Left lung (tissue), 10 donors: ENCODE measurements around the gene ALKBH1. TPM values are rescaled to one million over a fixed set of nuclear protein-coding genes. Genes with fewer than 3 reads are reported as not detected.

Experiments
- ATAC-seq: fragments of 200-7000 bp; cut with Tn5 transposase; one replicate; pipeline ENCODE4 v1.9.1; 2020; ENCODE audit warnings: moderate library complexity
- DNase-seq, 4 donors: peaks; one replicate each; pipeline ENCODE4 v3.0.0-alpha.2; 2013 to 2020
- H3K27ac ChIP-seq, 2 donors: fragments of 200-600 bp; sonication (generic) in 1 of 2; one replicate each; pipeline versions ENCODE4 v1.5.0 to v1.8.0; 2020 to 2021
- H3K27me3 ChIP-seq, 2 donors: fragments of 200-600 bp; sonication (generic) in 1 of 2; one replicate each; pipeline versions ENCODE4 v1.5.0 to v1.8.0; 2020 to 2021
- H3K36me3 ChIP-seq, 2 donors: fragments of 200-600 bp; sonication (generic) in 1 of 2; one replicate each; pipeline versions ENCODE4 v1.5.0 to v1.8.0; 2020 to 2021
- H3K4me1 ChIP-seq, 2 donors: fragments of 200-600 bp; one replicate each; pipeline ENCODE4 v1.8.0; 2021
- H3K4me3 ChIP-seq, 2 donors: fragments of 200-600 bp; sonication (generic) in 1 of 2; one replicate each; pipeline versions ENCODE4 v1.5.0 to v1.8.0; 2020 to 2021; ENCODE audit warnings: mild to moderate bottlenecking in 1 of 2
- H3K9me3 ChIP-seq, 2 donors: fragments of 200-600 bp; sonication (generic) in 1 of 2; one replicate each; pipeline versions ENCODE4 v1.5.0 to v1.8.0; 2020 to 2021
- CTCF ChIP-seq, 2 donors: fragments of 200-600 bp; sonication (generic) in 1 of 2; IDR thresholded peaks; one replicate each; pipeline versions ENCODE4 v1.5.0 to v1.8.0; 2021; ENCODE audit warnings: antibody characterized with exemption in 2 of 2
- intact Hi-C, 2 donors: fragments of 100-400 bp; cut with DNase I; formaldehyde crosslinking; loops; one replicate each; pipeline versions ENCODE4 v1.11.2 to v1.14.2; 2022
- polyA plus RNA-seq, 6 donors: library from polyadenylated mRNA; unstranded; fragments of 120-200 nt; gene quantifications; one replicate each; pipeline ENCODE4 v1.2.1, GENCODE V29; 2013; ENCODE audit not compliant: insufficient read length in 6 of 6
- total RNA-seq, 2 donors: library from RNA; stranded (reverse); fragmentation: NEBNext Ultra II Directional; extraction: Animal tissue kit (Norgen Biotek cat#: 25700); gene quantifications; one replicate each; pipeline ENCODE4 v1.2.1, GENCODE V29; 2021
- donor health status: DM: no; HTN: yes; CAD: no.
- donor health status: DM: no; HTN: no; CAD: no.

The ALKBH1 gene
- total and polyA plus RNA-seq, 8 donors, result 8.6 to 18.8 (median 14.9) TPM

DNA sequence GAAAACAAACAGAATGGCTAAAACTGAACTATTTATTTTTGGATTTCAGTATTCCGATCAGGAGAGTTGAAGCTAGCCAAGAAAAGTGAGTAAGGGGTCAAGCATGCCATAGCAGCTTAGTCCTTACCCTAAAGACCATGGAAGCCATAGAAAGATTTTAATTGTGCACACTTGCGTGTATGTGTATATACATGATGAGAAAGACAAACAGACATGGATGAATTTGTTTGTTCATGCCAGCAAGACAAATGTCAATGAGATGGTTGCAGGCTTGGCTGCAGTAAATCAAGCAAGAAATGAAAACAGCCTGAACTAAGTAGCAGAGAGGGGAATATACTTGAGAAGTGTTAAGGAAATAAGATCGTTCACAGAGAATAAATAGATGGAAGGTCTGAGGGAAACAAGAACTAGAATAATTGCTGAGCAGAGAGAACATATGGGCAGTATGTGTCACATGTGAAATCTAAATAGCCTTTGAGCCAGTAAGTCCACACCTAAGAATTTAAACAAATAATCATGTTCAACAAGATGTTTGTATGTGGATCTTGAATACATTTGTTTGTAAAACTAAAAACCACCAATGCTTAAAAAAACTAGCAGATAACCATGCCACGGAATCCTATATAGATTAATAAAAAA is 38.4 kb upstream of the ALKBH1 start:
- H3K27ac ChIP-seq, result no peak overlapping the region
- H3K36me3 ChIP-seq, result peaks cover 4 to 84% of the 10 kb centered on the region in 2 donors

GRCh38 chr14:77741438-77741837 is 33.6 kb upstream of the ALKBH1 start:
- Histone ChIP-seq H3K9me3 (no peaks in the 10 kb centered on the region), H3K27me3 (no peaks in the 10 kb centered on the region), H3K4me1 (peaks cover 0 to 18% of the 10 kb centered on the region in 2 donors), H3K36me3 (peaks cover 0 to 75% of the 10 kb centered on the region in 2 donors), H3K4me3 (no peak overlapping the region), H3K27ac (no peak overlapping the region)
- intact Hi-C loops, result no loop called here
- TF ChIP-seq CTCF (IDR thresholded peaks at IDR 0.05), result no peak
- DNase-seq (no peak), ATAC-seq (no peak)

More for the DNA sequence above, 38.4 kb upstream of the ALKBH1 start:
- Histone ChIP-seq H3K27me3 (no peaks in the 10 kb centered on the region), H3K4me3 (no peak overlapping the region), H3K9me3 (no peaks in the 10 kb centered on the region), H3K4me1 (no peaks in the 10 kb centered on the region)
- no peak for TF ChIP-seq CTCF (IDR thresholded peaks at IDR 0.05)
- ATAC-seq, result no peak
- intact Hi-C loops, result no loop called here
- DNase-seq, result no peak

DNA sequence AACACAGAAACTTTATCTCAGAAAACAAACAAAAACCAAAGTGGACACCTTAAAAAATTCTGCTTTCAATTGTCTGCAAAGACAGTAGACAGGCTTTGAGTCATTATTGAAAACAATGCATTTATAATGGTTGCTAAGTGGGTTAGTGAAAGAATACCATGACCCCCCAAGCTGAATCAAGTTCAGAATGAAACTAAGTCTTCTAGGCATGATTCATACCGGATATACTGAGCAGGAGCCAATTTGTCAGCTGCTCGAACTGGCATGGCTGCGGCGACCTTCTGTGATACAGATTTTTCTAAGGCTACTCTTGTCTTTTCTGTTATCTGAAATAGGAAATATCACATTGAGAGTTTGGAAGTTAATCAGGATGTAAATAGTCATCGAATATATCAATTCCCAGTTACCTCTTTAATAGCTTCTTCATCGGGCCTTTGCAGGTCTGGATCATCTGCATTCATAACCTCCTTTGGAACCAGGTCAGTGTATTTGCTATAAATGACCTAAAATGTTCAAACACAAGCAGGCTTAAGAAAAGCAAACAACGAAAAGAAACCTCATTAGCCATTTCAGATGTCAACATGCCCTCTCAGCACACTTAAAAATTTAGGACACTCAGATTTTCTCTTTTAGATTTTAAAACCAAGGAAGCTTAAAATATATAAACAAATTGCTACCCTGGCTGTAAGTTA is 30.9 kb upstream of the ALKBH1 start:
- ATAC-seq, result peak; percentile 33
- Histone ChIP-seq H3K27me3 (no peaks in the 10 kb centered on the region), H3K27ac (peak overlapping the region in 1 of 2 donors; percentile 41), H3K9me3 (no peaks in the 10 kb centered on the region), H3K4me1 (peaks cover 0 to 18% of the 10 kb centered on the region in 2 donors), H3K4me3 (no peak overlapping the region), H3K36me3 (peaks cover 8 to 78% of the 10 kb centered on the region in 2 donors)
- intact Hi-C loops, result no loop called here
- TF ChIP-seq CTCF (IDR thresholded peaks at IDR 0.05), result no peak
- DNase-seq, result no peak

DNA sequence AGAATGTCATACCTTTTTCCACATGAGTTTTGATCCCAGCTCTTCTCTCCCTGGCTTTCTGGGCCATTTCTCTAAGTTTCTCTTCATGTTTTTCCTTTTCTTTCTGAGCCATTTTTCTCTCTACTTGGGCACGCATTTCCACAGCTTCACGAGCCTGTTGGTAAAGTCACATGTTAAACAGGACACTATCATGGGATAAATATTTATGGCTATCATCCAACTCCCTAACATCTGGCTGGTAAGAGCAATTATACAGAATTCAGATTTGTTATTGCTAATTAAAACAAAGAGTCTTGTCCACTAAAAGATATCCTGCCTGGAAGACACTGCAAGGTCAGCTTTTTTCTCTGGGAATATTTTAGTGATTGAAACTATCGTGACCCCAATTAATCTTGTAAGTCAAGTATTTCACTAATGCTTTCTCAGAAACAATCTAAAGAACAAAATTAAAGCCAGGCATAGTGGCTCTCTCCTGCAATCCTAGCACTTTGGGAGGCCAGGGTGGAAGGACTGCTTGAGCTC is 23.2 kb upstream of the ALKBH1 start:
- Histone ChIP-seq H3K9me3 (no peaks in the 10 kb centered on the region), H3K27ac (no peak overlapping the region), H3K4me1 (no peaks in the 10 kb centered on the region), H3K27me3 (no peaks in the 10 kb centered on the region), H3K4me3 (no peak overlapping the region), H3K36me3 (peaks cover 20 to 100% of the 10 kb centered on the region in 2 donors)
- DNase-seq (no peak), ATAC-seq (no peak)
- TF ChIP-seq CTCF (IDR thresholded peaks at IDR 0.05), result no peak
- intact Hi-C loops, result no loop called here

DNA sequence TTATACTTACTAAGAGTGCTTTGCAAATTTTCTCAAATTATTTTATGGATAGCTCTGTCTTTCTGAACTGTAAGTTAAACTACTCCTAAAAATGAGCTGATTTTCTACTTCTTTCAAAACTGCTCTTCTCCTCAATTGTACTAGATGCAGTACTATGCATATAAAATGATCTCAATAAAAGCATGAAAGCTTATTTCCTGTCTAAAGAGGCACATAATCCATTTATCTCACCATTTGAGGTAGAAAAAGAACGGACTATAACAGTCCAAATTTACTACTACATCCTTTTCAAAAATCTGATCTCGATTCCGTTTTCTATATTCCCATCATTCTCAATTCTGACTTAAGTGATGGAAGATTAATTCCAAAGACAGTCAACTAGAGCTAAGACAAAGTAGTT is 14.5 kb upstream of the ALKBH1 start:
- no peak overlapping the region for H3K27ac ChIP-seq

More for the DNA sequence above, 14.5 kb upstream of the ALKBH1 start:
- Histone ChIP-seq H3K36me3 (peaks cover 4 to 100% of the 10 kb centered on the region in 2 donors), H3K27me3 (no peaks in the 10 kb centered on the region), H3K4me3 (no peak overlapping the region), H3K4me1 (no peaks in the 10 kb centered on the region), H3K9me3 (no peaks in the 10 kb centered on the region)
- no peak for ATAC-seq
- intact Hi-C loops, result no loop called here
- no peak for TF ChIP-seq CTCF (IDR thresholded peaks at IDR 0.05)
- DNase-seq, result no peak
